Neural crest cell (in vitro differentiated cells): ENCODE data around the gene DDX1. TPM values are rescaled to one million over a fixed set of nuclear protein-coding genes. Genes with fewer than 3 reads are reported as not detected.

Experiments used
- DNase-seq: peaks from one replicate; pipeline ENCODE4 v3.0.0; 2021; ENCODE audit warnings: low read depth, mixed read lengths, low spot score
- H3K27ac Mint-ChIP-seq: one replicate; pipeline ENCODE4 v1.8.0; 2021; ENCODE audit warnings: mild to moderate bottlenecking, mixed read lengths; ENCODE audit not compliant: unreplicated experiment
- H3K27me3 Mint-ChIP-seq: 2 replicates; pipeline ENCODE4 v1.8.0; 2021; ENCODE audit warnings: low read depth, mild to moderate bottlenecking, mixed read lengths
- H3K36me3 Mint-ChIP-seq: 2 replicates; pipeline ENCODE4 v1.8.0; 2021; ENCODE audit warnings: low read depth, mild to moderate bottlenecking, mixed read lengths
- H3K4me1 Mint-ChIP-seq: 2 replicates; pipeline ENCODE4 v1.8.0; 2021; ENCODE audit warnings: mixed read lengths
- H3K4me3 Mint-ChIP-seq: one replicate; pipeline ENCODE4 v1.8.0; 2021; ENCODE audit warnings: mild to moderate bottlenecking, mixed read lengths
- H3K9me3 Mint-ChIP-seq: 2 replicates; pipeline ENCODE4 v1.8.0; 2021; ENCODE audit warnings: mixed read lengths
- total RNA-seq: library from RNA; stranded (reverse); gene quantifications from 2 replicates; pipeline ENCODE4 v1.2.1, GENCODE V29; 2021
- TF ChIP-seq, protein P1 (sequence below): fragments of 200-600 bp; sonication (generic); conservative IDR thresholded peaks from 2 replicates; pipeline ENCODE4 v1.5.0; 2021; ENCODE audit warnings: antibody characterized with exemption, mild to moderate bottlenecking

Gene DDX1
- total RNA-seq, 1 donor from 2014 or later = 154 TPM

DNA sequence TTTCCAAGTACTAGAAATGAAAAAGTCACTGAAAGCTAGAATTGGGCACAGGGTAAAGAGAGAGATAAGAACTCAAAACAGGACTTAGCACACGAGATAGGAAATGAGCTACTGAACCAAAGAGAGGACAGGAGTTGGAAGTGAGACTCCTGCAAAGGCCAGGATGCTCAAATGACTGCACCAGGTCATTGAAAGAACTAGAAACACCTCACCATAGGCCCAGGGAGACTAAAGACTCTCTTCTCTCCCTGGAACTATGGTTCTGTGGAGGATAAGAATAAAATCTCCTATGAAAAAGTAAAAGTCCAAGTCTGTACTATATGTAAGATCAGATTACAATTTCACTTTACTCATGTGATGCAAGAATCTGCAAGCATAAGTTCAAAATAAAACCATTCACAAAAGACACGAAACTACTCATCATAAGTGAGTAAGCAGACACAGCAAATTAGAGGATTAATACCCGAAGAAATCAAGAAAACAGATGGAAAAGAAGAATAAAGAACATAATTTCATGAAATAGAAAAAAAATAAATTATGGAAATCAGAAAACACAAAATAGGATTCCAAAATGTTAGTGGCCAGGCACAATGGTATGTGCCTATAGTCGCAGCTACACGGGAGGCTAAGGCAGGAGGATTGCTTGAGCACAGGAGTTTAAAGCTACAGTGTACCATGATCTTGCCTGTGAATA lies 37.0 kb upstream of the DDX1 start:
- Mint-ChIP-seq H3K9me3 (no peaks in the 10 kb centered on the region), H3K4me1 (peaks cover 8% of the 10 kb centered on the region), H3K27ac (no peak overlapping the region), H3K36me3 (peaks cover 4% of the 10 kb centered on the region), H3K4me3 (no peak overlapping the region), H3K27me3 (no peaks in the 10 kb centered on the region)
- TF ChIP-seq, protein P1, sequence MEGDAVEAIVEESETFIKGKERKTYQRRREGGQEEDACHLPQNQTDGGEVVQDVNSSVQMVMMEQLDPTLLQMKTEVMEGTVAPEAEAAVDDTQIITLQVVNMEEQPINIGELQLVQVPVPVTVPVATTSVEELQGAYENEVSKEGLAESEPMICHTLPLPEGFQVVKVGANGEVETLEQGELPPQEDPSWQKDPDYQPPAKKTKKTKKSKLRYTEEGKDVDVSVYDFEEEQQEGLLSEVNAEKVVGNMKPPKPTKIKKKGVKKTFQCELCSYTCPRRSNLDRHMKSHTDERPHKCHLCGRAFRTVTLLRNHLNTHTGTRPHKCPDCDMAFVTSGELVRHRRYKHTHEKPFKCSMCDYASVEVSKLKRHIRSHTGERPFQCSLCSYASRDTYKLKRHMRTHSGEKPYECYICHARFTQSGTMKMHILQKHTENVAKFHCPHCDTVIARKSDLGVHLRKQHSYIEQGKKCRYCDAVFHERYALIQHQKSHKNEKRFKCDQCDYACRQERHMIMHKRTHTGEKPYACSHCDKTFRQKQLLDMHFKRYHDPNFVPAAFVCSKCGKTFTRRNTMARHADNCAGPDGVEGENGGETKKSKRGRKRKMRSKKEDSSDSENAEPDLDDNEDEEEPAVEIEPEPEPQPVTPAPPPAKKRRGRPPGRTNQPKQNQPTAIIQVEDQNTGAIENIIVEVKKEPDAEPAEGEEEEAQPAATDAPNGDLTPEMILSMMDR = no peak
- DNase-seq = no peak

DNA sequence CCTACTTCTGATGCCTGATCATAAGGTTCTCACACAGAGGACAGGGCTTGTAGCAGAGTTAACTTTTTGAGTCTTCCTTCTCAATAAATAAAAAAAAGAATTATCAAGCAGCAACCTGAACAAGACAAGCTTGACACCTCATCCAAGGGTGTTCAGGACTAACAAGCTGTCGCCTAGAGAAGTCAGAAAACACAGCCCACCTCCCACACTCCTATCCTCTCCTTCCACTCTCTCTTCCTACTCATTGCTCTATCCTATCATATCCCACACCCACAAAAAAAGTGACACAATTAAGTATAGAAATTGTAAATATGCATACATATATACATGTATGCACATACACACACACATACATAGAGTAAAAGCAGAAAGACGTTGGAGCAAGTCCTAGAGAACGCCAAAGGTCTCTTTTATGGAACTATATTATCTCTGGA lies 35.9 kb upstream of the DDX1 start:
- no peak overlapping the region for H3K4me3 Mint-ChIP-seq

DNA sequence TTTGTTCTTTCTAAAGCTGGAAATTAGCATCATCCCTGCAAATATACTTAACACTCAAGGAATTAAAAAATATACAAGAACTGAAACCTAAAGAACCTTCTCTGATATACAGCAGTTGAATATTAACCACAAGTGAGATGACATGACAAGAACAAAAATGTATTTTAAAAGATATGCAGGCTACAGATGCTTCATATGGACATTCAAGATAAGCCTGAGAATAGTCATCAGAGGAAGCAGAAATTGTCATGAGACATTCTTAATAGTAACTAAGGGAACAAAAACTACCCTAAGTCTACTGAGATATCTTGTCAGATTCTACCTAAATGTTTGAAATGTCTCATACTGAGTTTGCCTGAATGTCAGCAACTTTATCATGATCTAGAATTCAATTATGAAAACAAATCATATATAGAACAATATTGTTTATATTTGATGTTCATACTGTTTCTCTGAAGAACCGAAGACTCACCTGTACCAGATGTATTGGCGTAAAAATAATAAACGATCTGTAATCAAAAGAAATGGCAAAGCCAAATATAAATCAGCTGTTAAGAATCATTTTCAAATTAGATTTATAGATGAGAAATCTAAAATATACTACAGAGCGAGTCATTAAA lies 35.2 kb upstream of the DDX1 start:
- H3K4me1 Mint-ChIP-seq = peaks cover 22% of the 10 kb centered on the region
- TF ChIP-seq, protein P1 = no peak
- H3K36me3 Mint-ChIP-seq = peaks cover 4% of the 10 kb centered on the region
- DNase-seq = no peak
- no peak overlapping the region for H3K27ac Mint-ChIP-seq
- no peaks in the 10 kb centered on the region for H3K9me3 Mint-ChIP-seq
- no peak overlapping the region for H3K4me3 Mint-ChIP-seq
- no peaks in the 10 kb centered on the region for H3K27me3 Mint-ChIP-seq

More for the DNA sequence above, 35.9 kb upstream of the DDX1 start:
- Mint-ChIP-seq H3K9me3 (no peaks in the 10 kb centered on the region), H3K36me3 (peaks cover 4% of the 10 kb centered on the region), H3K27me3 (no peaks in the 10 kb centered on the region), H3K27ac (no peak overlapping the region), H3K4me1 (peaks cover 17% of the 10 kb centered on the region)
- no peak for DNase-seq
- TF ChIP-seq, protein P1 = no peak

DNA sequence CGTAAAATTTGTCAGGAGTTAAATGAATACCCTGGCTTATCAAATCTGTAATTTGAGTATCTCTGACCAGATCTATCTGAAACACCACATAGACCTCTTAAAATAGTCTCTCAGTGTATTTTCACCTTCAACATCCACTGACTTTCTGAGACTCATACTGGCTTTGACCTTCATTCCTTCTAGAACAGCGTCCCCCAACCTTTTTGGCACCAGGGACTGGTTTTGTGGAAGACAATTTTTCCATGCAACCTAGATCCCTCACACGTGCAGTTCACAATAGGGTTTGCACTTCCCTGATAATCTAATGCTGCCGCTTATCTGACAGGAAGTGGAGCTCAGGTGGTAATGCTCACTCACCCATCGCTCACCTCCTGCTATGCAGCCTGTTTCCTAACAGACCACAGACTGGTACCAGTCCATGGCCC lies 33.8 kb upstream of the DDX1 start:
- H3K4me1 Mint-ChIP-seq = peaks cover 37% of the 10 kb centered on the region
- no peak overlapping the region for H3K27ac Mint-ChIP-seq
- TF ChIP-seq, protein P1 = no peak
- DNase-seq = no peak
- no peaks in the 10 kb centered on the region for H3K9me3 Mint-ChIP-seq
- no peaks in the 10 kb centered on the region for H3K36me3 Mint-ChIP-seq
- H3K27me3 Mint-ChIP-seq = no peaks in the 10 kb centered on the region
- no peak overlapping the region for H3K4me3 Mint-ChIP-seq

DNA sequence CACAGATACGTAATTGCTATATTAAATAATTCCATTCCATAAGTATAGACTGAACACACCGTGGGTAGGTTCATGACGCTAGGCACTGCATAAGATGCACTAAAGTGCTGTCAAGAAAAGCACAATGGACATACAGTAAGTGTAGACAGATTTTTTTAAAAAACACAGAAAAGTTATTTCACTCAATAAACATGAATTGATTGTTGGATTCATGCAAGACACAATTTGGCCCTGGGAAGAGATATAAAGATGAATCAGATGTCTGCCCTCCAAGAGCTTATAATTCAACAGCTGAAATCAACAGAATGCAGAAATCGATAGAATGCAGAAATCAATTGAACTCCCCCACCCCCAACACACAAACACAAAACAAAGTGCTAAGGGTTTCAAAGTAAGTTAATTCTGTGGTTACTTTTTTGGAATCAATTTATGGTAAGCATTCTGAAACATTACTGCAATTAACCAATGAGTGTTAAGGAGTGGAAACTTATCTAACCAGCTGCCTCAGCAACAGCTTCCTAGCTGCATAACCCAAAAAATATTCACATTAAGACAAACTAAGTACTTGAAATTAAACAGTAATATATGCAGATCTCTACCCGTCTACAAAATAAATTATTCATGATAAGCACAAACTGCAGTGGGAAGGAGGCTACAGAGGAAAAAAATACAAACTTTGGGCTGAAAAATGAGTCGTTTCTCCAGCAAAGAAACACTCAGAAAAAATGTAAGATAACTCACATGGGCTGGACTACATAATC lies 32.1 kb upstream of the DDX1 start:
- DNase-seq = no peak
- no peaks in the 10 kb centered on the region for H3K36me3 Mint-ChIP-seq
- H3K27ac Mint-ChIP-seq = peak overlapping the region; percentile 7
- TF ChIP-seq, protein P1 = no peak
- no peaks in the 10 kb centered on the region for H3K27me3 Mint-ChIP-seq
- no peaks in the 10 kb centered on the region for H3K9me3 Mint-ChIP-seq
- peak overlapping the region; percentile 99 for H3K4me3 Mint-ChIP-seq
- H3K4me1 Mint-ChIP-seq = peaks cover 48% of the 10 kb centered on the region
